AG04450 (cell line): ENCODE data around the gene UBE2E2. TPM values are rescaled to one million over a fixed set of nuclear protein-coding genes. Genes with fewer than 3 reads are reported as not detected.

Source experiments
- CTCF ChIA-PET: fragments of 300-600, 350-600 bp; formaldehyde crosslinking; extraction: SDS; loops from one replicate; lab custom pipeline; 2022; ENCODE audit warnings: antibody characterized with exemption, inconsistent platforms; lab: Charles Lee
- POLR2A ChIA-PET: fragments of 350-600 bp; formaldehyde crosslinking; extraction: SDS; loops from one replicate; lab custom pipeline; 2021; ENCODE audit warnings: antibody characterized with exemption, inconsistent platforms; lab: Yijun Ruan, JAX
- DNase-seq: peaks from one replicate; pipeline ENCODE4 v3.0.0-alpha.2; 2011; ENCODE audit warnings: low read depth, low spot score
- H3K27ac ChIP-seq: one replicate; pipeline ENCODE4 v1.5.1; 2012; ENCODE audit warnings: low read depth, low read length, control low read depth
- H3K27me3 ChIP-seq: one replicate; pipeline ENCODE4 v1.6.0; 2012; ENCODE audit warnings: low read length; ENCODE audit not compliant: control insufficient read depth, insufficient read depth
- H3K4me3 ChIP-seq: 2 replicates; pipeline ENCODE4 v1.5.1; 2011; ENCODE audit warnings: mild to moderate bottlenecking, low read depth, low read length, control low read depth
- H3K9me3 ChIP-seq: 2 replicates; pipeline ENCODE4 v1.5.1; 2012; ENCODE audit warnings: low read length; ENCODE audit not compliant: control insufficient read depth, insufficient read depth
- CTCF ChIP-seq: IDR thresholded peaks from 2 replicates; pipeline ENCODE4 v1.5.1; 2011; ENCODE audit warnings: low read depth, low read length, control low read depth, inconsistent platforms
- polyA plus RNA-seq: library from polyadenylated mRNA; depleted of rRNA; stranded (reverse); fragments of >200 nt; gene quantifications from 2 replicates; pipeline ENCODE4 v1.2.3, GENCODE V29; 2011

UBE2E2 gene
- polyA plus RNA-seq, 1 experiment: 43.2 TPM

- Histone ChIP-seq H3K27ac (no peak overlapping the region), H3K4me3 (no peak overlapping the region), H3K27me3 (no peaks in the 10 kb centered on the region), H3K9me3 (no peaks in the 10 kb centered on the region)
- POLR2A ChIA-PET: no interaction called here
- DNase-seq: no peak
- CTCF ChIA-PET: no interaction called here
- TF ChIP-seq CTCF: no peak
Observed at GRCh38 chr3:23587513-23587912, 384.4 kb downstream of the UBE2E2 start.

- Histone ChIP-seq H3K9me3 (no peaks in the 10 kb centered on the region), H3K4me3 (no peak overlapping the region), H3K27me3 (no peaks in the 10 kb centered on the region), H3K27ac (no peak overlapping the region)
- no peak for TF ChIP-seq CTCF
- CTCF ChIA-PET: no interaction called here
- no peak for DNase-seq
- POLR2A ChIA-PET: no interaction called here
Observed at GRCh38 chr3:23588547-23588946, 385.4 kb downstream of the UBE2E2 start.

- no peaks in the 10 kb centered on the region for H3K9me3 ChIP-seq
- no peak overlapping the region for H3K4me3 ChIP-seq
- DNase-seq: no peak
- H3K27me3 ChIP-seq: no peaks in the 10 kb centered on the region
- no peak for TF ChIP-seq CTCF
- ChIA-PET CTCF (no interaction called here), POLR2A (no interaction called here)
- H3K27ac ChIP-seq: no peak overlapping the region
Observed at GRCh38 chr3:23589602-23590001, 386.5 kb downstream of the UBE2E2 start.

- POLR2A ChIA-PET: no interaction called here
- Histone ChIP-seq H3K4me3 (no peak overlapping the region), H3K27ac (no peak overlapping the region), H3K27me3 (no peaks in the 10 kb centered on the region), H3K9me3 (no peaks in the 10 kb centered on the region)
- no peak for TF ChIP-seq CTCF
- DNase-seq: no peak
- CTCF ChIA-PET: interaction anchor here (0.6 kb wide), 2 partner anchors 25 to 208 kb away, joined by 3 to 8 read pairs; no protein-coding TSS in a partner anchor
Observed at GRCh38 chr3:23590424-23591273, 387.5 kb downstream of the UBE2E2 start.

- ChIA-PET POLR2A (no interaction called here), CTCF (no interaction called here)
- Histone ChIP-seq H3K9me3 (no peaks in the 10 kb centered on the region), H3K27me3 (no peaks in the 10 kb centered on the region), H3K27ac (no peak overlapping the region), H3K4me3 (no peak overlapping the region)
- DNase-seq: no peak
- TF ChIP-seq CTCF: no peak
Observed at GRCh38 chr3:23591374-23591773, 388.2 kb downstream of the UBE2E2 start.
